Measurements from ENCODE around the gene MUSK.
"Not testable (repeated sequence)": the region's sequence is repeated elsewhere in the genome, so short reads cannot be mapped to it uniquely, and the experiment has no call there.

MUSK gene

DNA sequence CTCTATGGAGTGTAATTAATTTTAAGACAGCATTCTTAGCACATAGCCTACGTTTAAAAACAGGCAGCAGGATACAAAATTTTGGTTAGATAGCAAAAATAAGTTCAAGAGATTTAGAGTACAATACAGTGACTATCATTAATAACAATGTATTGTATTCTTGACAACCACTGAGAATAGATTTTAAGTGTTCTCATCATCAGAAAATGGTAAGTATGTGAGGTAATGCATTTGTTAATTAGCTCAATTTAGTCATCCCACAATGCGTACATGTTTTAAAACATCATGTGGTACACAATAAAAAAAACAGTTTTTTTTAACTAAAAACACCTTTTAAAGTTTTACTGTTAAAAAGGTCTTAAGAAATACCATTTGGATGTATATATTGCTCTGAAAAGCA, 94.2 kb downstream of the MUSK start:
- DNase-seq (ENCODE audit: low read depth in 2 of 2): no peak

DNA sequence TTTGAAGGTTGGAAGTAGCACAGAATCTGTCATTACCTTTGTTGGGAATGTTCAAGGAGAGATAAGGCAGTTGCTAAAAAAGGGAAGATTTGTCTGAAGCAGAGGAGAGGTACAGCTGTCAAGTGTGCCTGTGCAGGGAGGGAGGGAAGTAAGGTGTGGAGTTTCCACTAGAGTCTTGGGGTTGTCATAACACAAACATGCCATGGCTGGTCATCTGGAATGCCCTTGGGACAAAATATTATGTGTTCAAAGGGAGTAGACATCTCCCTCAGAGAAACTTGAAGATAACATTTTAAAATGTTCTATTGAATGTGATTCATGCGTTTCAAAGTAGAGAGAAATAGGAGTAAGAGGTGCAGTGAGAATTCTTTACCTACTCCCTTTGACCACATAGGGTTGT, 95.0 kb downstream of the MUSK start:
- no peak for DNase-seq (ENCODE audit: low read depth in 2 of 2)

DNA sequence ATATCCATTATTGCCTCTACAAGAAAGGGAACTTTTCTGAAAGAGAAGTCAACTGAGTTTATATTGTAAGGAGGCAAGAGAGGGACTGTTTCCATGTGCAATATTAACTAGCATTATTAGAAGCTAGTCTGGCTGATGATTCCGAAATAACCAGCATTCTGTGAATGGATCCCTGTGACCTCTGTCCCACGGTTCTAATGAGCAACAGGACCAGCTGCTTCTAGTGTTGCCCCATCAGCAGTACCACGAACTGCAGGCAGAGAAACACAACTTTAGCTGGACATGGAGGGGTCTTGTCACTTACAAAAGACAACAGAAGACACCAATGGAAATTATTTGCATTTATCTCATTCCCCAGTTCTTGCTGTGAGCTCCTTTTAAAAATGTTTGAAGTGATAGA, 95.4 kb downstream of the MUSK start:
- DNase-seq (ENCODE audit: low read depth in 2 of 2): no peak

DNA sequence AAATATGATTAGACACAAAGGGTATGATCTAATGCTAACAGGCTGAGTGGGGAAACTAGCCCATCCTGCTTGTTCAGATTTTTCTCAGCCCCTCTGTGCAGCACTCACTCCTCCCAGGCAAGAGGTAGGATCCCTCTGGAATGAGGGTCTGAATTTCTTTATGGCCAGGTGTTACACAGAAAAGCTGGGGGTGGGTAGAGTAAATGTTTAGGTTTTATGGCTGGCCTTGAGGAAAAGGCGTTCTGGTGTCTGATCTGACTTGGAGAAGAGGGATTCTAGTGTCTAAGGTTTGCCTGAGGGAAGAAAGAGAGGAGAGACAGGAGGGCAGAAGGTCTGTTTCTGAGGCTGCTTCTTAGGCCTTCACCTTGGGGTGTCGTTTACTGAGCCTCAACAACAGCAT, 97.3 kb downstream of the MUSK start:
- no peak for DNase-seq (ENCODE audit: low read depth in 2 of 2)

DNA sequence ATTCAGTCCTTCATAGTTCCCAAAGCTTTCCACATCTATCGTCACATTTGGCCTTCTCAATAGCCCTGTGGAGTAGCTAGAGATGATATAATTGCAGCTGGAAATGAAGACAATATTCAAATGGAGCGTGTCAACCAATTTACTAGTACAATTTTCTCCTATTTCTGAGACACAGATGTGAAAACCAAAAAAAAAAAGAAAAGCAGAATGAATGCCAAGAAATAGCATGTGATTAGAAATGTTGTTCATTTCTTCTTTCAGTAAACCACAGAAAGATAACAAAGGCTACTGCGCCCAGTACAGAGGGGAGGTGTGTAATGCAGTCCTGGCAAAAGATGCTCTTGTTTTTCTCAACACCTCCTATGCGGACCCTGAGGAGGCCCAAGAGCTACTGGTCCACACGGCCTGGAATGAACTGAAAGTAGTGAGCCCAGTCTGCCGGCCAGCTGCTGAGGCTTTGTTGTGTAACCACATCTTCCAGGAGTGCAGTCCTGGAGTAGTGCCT, 99.0 kb downstream of the MUSK start:
- DNase-seq (ENCODE audit: low read depth in 2 of 2): no peak

DNA sequence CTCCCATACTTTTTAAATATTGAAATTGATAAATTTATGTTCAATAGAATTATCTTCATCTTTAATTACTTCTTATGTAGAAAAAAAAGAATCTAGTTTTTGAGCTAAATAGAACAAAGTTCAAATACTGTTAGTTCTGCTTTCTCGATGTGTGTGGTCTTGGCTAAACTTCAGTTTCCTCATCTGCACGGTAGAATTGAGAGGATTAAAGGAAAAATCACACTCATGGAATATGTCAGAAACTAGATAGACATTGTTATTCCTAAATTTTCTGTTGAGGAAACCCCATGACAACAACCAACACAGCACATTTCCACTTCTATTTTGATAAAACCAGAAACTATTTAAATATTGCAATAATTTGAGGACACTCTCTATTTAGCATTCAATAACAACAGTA, 100.3 kb downstream of the MUSK start:
- DNase-seq (ENCODE audit: low read depth in 2 of 2): no peak

DNA sequence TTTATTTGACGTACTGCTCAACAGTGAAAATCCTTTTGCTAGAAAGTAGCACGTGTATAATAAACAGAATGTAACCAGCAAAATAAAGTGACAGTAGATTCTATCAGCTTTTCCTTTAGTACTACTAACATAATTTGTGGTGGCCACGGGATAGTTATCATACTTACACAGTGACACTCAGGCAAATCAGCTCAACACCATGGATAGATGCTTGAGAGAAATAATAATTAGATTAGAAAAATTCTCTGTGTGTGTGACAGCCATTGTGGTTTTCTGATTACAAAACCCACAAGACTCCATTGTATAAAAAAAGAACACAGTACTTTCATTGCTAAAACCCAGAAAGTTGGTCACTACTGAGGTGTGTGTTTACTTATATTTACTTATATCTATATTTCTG, 101.1 kb downstream of the MUSK start:
- no peak for DNase-seq (ENCODE audit: low read depth in 2 of 2)

DNA sequence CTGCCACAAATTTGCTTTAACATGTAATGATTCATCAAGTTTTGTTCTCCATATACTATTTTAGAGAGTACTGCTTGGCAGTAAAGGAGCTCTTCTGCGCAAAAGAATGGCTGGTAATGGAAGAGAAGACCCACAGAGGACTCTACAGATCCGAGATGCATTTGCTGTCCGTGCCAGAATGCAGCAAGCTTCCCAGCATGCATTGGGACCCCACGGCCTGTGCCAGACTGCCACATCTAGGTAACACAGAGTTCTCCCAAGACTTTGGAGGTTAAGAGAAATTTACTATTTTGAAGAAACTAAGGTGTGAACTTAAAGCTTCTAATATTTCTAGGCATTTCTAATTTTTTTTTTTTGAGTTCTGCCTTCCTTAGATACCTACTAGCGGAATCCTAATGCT, 107.1 kb downstream of the MUSK start:
- no peak for DNase-seq (ENCODE audit: low read depth in 2 of 2)

DNA sequence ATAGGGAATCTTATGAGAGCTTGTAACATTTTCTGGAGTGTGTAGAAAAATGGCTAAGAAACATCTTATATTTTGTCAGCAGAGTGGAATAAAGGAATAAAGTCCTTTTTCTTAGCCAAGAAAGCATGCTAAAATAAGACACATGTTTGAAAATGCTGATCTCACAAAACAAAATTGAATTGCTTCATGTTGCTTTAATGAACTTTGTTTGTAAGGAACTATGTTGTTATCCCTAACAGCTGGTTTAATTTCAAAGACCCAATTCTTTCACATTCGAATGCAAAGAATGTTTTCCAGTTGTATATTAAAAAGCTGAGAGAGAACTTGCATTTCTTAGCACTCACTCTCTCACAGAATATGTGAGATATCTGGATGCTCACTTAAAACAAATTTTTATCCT, 107.6 kb downstream of the MUSK start:
- no peak for DNase-seq (ENCODE audit: low read depth in 2 of 2)

DNA sequence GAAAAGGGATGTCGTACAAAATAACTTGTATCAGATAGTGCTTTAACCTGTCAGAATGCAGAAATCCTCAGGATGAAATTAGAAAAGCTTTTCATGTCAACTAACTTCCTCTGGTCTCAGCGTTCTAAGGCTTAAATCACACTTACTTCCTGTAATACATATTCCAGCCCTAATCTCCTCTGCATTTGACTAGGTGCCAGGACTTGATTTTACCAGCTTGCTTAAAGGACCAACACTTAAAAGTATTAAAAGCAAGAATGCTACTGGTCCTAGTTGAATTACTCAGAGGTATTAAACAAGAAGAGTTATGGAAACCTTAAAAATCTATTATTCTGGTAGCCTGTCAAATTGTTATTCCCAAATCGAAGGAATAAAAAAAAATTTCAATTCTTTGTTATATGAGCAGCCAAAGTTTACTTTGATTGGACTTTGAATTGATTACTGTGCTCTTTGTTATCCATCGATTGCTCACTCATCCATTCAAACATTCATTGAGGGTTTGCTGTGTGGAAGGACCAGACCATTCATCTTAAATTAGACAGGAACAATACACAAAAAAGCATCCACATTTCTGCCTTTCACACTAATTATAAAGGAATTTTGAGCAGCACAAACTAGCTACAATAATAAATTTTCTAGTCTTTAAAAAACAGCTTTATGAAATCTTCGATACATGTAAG, 108.7 kb downstream of the MUSK start:
- no peak for DNase-seq (ENCODE audit: low read depth in 2 of 2)

DNA sequence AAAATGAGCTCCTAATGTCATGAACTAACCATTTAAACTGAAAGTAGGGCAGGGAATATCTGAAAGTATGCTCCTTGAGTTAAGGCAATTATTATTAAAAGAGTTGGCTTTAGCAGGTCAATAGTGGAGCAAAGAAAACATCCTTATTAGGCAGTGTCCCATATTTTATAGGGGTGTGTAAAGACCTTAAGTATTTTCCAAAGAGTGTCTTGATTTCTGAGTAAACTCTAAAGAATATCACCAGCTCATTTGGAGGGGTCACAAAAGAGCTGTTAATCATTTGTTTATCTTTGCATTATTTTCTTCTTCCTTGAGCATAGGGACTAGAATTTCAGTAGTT, 109.3 kb downstream of the MUSK start:
- DNase-seq (ENCODE audit: low read depth in 2 of 2): no peak

DNA sequence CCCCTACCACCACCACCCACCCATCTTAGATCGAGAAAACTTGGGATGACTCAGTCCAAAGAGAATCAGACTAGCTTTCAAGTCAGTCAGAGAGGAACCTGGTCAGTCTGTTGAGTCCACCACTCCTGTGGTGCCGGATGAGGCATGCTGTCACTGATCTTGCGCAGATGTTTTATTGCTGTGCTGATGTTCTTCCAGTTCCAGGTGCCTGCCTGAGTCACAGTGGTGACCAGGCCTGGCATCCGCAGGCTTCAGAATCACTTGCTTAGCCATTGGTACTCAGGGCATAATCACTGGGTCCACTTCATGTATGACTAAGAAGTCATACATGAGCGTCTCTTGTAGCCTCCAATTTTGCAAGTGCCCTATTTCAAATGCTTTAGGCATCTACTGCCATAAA, 114.1 kb downstream of the MUSK start:
- no peak for DNase-seq (ENCODE audit: low read depth in 2 of 2)

DNA sequence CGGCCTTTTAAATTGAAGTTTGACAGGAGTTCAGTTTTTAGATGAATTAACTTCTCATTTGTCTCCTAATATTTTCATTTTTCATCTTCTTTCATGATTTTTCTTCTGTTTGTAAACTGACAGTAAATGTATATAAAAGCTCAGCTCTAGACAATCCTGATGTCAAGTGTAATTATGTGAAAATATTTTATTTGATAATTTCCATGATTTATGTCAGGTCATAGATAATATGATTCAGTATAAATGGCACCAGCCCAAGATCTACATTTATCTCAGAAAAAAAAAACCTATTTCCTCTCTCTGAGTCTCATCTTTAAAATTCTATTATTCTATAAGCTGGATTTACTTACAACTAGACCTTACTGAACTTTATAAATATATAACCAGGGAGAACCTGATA, 115.7 kb downstream of the MUSK start:
- no peak for DNase-seq (ENCODE audit: low read depth in 2 of 2)

DNA sequence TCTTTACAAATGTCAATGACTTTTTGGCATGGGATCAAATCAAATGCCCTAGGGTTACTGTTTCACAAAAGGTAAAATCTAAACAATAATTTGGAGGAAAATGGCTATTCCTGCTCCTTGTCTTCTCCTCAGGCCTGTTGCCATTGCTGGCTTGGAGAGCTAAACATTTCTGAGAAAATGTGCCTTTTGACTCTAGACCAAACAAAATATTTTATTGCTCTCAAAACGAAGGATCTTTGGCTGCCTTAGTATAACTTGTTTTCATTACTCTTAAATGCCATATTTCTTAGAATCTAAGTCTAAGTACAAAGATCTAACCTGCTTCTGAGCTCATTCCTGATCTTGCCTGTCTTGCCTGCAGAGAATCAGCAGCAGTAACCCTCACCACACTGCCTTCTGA, 116.6 kb downstream of the MUSK start:
- no peak for DNase-seq (ENCODE audit: low read depth in 2 of 2)

DNA sequence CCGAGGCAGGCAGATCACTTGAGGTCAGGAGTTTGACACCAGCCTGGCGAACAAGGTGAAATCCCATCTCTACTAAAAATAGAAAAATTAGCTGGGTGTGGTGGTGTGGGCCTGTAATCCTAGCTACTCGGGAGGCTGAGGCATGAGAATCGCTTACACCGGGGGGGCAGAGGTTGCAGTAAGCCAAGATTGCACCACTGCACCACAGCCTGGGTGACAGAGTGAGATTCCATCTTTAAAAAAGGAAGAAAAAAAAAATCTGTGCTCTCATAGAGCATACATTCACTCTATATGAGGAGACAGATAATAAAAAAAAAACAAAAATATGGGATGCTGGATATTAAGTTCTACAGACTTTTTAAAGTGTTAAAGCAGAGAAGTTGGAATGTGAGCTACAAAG, 119.8 kb downstream of the MUSK start:
- DNase-seq (ENCODE audit: low read depth in 2 of 2): not testable (repeated sequence)

DNA sequence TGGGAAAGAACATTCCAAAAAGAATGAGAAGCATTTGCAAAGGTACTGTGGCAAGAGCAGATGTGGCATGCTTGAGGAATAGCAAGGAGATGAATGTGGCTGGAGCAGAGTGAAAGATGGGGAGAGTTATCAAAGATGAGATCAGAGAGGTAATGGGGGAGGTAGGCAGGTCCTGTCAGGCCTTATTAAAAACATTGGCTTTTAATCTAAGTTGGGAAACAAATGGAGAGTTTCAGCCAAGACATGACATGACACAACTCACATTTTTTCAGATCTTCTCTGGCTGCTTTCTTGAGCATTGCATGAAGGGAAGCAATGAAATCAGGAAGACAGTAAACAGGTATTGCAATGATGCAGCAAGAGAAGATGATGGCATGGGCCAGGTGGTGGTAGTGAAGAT, 120.3 kb downstream of the MUSK start:
- DNase-seq (ENCODE audit: low read depth in 2 of 2): no peak

DNA sequence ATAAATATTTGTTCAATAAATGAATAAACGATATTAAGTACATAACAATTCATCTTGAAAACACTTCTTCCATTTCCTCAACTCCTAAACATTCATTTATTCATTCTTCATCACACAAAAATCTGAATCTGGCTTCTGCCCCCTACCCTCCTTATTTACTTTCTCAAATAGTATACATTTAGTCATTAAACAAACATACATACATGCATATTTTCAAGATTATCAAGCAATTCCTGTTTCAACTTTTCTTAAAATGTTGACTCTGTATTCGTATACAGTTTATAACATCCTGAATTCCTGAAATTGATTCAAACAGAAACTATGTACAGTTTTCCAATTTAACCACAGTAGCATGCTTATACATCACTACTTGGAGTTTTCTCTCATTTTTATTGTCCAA, 129.0 kb downstream of the MUSK start:
- DNase-seq (ENCODE audit: low read depth in 2 of 2): no peak

DNA sequence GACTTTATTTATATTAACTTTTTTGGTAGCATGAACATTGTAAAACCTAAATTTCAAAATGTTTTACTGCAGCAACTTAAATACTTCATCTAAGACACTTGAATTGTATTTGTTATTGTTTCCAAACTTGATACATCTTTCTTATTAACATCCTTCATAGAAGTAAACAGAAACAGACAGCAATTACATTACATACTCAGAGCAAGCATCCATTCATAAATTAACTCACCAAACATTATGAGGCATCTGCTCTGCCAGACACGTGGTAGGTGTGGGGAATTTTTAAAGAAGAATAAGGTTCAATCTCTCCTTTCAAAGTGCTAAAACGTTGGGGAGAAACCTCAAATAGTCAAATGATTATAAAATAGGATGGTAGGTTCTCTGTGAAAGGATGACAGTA, 130.8 kb downstream of the MUSK start:
- no peak for DNase-seq (ENCODE audit: low read depth in 2 of 2)

DNA sequence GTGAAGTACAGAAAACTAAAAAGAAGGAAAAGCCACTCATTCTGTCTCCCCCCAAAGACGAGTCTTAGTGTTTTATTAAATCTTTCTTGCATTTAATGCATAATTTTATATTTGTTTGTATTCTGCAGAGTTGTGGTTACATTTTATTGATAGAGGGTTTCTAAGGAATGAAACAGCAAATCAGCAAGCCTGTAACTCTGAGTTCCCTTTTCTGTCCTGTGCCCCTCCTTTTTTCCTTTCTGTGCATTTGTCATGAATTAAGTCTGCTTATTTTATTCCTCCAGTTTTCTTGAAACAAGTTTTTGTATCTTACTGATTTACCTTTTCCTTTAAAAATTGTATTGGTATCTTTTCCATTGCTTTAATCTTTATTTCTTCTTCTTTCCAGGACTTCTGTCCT, 132.8 kb downstream of the MUSK start:
- no peak for DNase-seq (ENCODE audit: low read depth in 2 of 2)

DNA sequence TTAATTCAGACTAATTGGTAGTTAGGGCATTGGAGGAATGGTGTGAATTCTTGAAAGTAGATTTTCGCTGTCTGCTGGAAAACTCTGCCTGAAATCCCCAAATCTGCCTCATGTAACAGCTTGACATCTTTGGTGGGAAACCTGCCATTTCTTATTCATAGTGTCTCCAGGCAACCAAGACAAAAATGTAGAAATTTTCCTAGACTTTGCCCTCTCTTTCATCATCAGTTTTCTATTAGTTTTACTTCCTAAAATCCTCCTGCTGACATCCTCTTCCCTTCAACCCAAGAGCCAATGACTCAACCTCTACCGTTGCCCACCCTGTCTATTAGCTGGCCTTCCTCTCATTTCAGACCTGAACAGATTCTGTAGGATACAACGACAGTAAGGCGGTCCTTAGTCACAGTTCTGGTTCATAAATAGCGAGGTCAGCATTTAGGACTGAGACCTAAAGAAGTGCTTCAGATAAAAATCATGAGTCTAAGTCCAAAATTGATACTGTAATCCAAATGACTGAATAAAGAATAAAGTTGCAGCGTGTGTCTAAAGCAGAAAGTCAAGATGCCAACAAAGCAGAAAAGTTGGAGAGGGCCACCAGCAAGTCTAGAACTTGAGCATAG, 133.9 kb downstream of the MUSK start:
- DNase-seq (ENCODE audit: low read depth in 2 of 2): no peak

DNA sequence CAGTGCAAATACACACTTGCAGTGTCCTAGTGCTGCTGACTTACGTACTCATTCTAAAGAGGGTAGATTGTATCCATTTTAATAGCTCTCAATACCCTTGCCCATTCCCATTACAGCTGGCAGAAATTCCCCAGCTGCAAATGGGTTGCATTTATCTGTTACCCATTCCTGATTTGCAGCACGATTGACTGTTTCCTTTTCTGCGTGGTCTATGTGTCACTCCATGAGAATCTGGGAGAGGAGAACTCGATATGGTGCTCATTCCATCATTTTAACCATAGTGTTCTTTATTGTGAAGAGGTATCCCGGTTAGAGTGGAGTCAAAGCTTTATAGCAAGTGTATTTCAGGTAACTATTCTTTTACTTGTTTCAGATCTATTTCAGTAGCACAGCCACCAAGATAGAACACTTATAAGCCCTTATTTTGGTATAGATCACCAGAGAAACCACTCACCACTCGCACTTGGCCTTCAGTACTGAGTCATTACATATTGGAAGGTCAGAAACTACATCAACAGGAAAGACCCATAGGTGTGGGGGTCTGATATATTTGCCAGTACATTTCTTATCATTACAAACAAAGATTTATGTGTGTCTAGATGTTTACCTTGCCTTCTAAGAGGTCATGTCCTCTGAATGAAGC, 139.5 kb downstream of the MUSK start:
- no peak for DNase-seq (ENCODE audit: low read depth in 2 of 2)

DNA sequence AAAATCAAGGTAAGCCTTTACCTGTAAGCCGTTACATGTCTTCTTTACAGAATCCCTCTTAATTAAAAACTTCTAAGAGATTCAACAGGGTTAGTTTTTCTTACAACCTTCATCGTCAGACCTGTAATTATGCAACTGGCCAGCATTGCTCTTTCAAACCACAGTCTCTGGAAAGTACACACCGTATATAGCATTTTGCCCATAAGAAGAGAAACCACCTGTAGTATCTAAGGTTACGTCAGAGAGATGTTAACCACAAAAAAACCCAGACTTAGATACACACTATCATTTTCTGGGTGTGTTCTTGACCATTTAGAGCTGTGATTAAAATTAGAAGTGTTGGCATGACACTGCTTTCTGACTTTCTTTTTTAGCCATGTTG, 140.0 kb downstream of the MUSK start:
- no peak for DNase-seq (ENCODE audit: low read depth in 2 of 2)

DNA sequence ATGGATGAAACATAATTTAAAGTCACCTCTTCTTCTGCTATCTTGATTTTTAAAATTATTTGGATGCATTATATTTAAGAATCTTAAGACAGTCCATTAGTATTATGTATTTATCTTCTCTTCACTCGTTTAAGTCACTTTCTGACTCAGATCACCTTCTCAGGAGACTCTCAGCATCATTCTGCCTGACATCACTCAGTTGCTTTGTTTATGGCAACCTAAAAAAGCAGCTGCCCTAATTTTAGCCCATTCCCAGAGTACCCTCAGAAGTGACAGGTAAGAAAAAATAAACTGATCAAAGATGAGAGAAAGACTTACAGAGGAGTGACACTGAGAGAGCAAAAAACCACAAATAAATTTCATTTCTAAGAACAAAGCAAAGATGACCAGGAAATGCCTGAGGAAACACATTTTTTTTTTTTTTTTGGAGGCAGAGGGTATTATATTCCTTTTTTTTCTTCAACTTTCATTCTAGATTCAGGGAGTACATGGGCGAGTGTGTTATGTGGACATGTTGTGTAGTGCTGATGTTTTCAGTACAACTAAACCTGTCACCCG, 140.5 kb downstream of the MUSK start:
- no peak for DNase-seq (ENCODE audit: low read depth in 2 of 2)
